Activated CD4-positive, alpha-beta T cell treated with anti-CD3 and anti-CD28 coated beads for 24 hours (primary cell): ENCODE measurements around the gene LRTM2.

Source experiments
- DNase-seq, 2 donors: peaks; one replicate each; pipeline ENCODE4 v3.0.0-alpha.2; 2020; ENCODE audit warnings: low read depth in 2 of 2

Gene LRTM2

DNA sequence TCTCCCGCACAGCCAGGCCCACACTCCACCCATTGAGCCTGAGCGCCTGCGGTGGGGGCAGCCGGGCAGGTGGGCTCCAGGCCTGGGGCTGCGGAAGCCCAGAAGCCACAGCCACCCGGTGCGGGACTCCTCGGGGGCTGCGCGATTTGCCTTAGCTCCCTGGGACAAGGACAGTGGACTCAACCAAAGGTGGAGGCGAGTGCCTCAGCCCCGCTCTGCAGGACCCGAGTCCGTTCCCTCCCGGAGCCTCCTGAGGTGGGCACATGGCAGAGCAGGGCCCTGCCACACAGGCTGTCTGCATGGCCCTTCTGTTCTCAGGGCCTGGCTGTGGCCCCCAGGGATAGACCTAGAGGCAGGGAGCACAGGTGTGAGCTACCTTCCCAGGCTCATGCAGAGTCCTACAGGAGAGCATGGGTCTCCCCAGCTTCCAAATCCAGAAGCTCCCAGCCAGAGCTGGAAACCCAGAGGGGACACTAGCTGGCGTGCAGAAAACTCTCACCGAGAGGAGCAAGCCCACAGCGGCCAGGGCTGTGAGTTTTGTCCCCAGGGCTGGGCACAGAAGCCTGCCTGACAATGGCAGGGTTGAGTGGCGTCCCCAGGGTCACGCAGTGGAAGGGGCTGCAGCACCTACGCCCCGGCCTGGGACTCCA is 22.2 kb upstream of the LRTM2 start:
- no peak for DNase-seq

DNA sequence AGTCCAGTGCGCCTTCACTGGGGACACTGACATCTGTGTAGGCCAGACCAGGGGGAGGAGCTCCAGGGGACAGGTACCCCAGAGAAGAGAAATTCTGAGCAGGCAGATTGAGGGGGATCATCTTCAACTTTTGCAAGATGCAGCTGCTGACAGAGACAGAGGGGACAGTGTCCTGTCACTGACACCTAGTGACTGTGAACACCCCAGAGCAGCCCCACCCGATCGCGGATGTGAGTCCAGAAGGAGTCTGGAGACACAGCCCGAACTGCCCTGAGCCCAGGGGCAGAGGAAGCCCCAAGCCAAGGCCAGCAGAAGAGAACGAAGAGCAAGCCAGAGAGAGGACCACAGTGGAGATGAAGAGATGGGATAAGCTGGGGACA is 21.7 kb upstream of the LRTM2 start:
- DNase-seq, result no peak

DNA sequence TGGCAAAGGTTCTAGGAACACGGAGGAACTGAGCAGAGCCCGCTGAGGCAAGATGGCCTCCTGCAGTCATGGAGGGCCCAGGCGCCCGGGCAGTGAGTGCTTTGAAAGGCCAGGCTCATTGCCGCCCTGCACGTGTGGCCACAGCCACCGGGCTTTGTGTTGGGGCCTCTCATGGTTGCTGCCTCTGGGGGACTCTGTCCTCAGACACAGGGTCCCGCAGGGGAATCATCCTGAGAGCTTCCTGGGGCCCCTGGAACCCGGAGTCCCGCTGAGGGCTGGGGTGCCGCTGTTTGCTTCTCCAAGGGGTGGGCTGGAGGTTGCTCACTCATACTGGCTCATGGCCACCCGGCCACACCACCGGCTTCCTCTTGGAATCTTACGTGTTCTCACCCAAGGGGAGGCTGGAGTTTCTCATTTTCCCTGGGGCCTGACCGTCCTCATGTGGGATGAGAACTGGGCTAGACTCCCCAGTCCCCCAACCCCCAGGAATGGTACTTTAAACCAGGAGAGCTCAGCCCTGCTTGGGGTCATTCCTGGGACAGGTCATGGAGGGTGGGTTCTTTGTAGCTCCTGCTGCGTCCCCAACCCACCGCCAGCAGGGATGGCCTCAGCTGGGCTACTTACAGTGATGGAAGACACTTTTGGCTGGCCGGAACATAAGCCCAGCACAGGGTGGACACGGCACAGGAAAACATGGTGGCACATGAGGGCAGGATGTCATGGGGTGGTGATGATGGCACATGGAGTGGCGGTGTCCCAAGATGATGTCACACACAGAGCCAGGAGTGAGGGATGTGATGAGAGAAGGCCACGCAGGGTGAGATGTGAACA is 21.1 kb upstream of the LRTM2 start:
- no peak for DNase-seq

DNA sequence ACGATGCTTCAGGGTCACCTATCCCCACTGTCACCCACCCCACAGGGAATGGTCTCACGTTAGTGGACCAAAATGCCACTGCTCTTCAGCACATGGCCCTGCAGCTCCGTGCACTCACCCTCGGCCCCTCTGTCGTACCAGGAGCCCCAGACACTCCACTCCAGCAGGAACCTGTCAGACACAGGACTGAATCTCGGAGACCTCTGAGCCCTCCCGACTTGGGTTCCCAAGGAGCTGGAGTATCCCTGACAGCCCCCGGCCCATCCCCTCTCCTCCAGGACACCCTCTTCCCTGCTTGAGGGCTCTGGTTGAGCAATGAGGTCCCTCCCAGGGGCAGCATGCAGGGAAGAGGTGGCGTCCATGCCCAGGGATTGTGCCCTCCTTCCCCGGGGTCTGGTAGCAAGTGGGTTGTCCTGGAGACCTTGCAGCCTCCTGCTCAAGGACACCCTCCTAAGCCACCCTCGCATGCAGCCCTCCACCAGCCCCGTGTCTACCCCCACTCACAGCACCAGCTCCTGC is 20.4 kb upstream of the LRTM2 start:
- no peak for DNase-seq

DNA sequence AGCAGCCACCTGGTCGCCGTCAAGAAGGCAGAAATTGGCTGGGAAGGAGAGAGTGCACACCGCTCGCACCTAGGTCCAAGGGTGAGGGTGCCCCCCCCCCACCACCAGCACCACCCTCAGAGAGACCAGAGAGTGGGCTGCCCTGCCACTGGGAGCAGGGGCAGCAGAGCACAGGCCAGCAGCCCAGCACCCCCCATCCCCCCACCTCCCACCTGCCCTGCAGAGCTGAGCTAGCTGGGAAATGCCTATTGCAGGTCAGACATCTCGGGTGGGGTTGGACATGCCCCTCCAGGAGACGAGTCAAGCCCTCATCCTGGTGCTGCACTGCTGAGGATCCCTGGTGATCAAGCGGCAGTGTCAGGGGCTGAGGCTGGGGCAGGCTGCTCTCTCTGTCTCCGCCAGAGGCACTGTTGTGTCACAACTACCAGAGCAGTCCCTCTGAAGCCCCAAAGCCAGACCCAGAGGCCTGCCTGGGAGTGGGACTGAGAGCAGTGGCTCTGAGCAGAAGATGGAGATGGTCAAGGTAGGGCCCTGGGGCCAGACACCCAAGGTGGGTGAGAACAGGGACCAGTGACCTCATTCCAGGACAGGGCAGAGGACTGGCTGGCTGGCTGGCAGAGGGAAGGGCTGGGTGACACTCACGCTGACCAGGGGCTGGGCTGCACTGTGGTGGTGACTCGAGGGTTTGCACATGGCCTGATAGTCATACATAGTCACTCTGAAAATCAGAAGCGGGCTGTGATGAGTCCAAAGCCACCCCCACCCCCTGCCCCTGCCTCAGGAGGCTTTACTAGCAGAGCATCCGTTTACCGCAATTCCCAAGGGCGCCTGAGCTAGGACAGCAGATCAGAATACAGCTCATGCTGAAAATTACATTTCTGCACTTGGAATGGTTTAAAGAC is 19.7 kb upstream of the LRTM2 start:
- DNase-seq, result no peak

DNA sequence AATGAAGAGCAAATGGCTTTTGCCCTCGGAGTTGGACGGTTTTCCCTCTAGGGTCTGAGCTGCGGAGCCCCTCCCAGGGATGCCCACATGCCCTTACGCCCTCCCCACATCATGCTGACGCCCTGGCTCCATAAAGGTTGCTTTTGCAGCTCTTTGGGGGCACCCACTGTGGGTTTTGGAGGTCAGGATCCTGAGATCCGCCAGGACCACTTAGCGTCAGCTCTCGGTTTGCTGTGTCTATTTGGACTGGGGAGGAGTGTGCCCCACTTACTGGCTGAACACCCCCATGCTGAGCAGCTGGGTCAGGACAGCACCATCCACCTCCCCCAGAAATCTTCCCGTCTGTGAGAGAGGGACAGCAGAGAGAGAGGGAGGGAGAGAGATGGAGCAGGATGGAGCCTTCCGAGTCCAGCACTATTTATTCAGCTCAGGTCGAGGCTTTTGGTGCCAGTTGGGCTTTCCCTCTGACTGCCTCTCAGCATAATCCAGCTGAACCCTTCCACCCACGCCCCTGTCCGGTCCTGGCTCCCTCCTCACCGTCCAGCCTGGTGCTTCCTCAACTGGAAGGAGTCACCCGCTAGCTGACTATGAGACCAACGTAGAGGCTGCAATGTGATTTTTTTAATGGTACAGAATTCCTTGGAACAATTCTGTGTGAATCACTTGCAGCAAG is 18.9 kb upstream of the LRTM2 start:
- no peak for DNase-seq

DNA sequence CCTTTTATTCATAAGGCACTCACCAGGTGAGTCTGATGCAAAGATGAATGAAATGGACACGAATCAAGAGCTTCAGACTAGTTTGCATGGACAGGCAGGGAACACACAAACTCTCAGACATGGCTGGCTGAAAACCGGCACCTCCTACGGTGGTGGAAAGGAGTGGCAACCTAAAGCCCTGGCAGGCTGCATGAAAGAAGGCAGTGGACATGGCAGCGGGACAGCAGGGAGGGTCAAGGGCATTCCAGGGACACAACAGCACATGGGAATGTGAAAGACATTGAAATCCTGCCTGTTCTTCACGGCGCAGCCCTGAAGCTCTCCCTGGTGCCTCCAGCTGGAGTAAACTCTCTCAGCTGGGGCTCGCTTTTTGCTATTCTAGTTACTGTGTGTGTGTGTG is 16.6 kb upstream of the LRTM2 start:
- no peak for DNase-seq

DNA sequence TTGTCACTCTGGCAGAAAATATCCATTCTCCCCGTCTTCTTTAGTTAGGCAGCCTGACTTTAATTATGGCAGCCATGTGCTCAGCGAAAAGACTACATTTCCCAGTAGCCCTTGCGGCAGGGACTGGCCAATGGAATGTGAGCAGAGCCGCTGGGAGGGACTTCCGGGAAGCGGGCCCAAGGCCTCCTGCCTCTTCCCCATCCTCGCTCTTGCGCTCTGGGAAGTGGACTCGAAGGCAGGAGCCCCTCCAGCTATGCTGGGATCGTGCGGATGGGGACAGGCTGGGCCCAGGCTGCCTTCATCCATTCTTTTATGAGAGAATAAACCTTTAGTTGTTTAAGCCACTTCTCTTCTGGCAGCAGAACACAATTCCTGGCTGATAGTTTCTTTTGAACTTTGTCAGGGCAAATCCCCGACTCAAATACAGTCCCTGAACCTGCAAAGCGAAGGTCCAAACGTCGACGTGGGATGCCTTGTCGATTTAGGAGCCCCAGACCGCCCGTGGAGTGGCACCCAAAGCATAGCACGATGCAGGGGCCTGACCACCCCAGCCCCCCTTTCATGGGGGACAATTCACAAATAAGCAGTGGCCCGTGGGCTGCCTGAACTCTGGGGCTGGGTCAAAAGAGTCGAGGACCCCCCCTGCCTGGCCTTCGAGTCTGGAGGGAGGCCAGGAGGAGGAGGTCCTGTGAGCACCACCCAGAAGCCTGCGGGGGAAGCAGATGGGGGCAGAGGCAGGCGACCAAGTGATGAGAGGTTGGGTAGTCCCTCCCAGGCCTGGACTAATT is 15.6 kb upstream of the LRTM2 start:
- DNase-seq, result peak; percentile 81 to 84

DNA sequence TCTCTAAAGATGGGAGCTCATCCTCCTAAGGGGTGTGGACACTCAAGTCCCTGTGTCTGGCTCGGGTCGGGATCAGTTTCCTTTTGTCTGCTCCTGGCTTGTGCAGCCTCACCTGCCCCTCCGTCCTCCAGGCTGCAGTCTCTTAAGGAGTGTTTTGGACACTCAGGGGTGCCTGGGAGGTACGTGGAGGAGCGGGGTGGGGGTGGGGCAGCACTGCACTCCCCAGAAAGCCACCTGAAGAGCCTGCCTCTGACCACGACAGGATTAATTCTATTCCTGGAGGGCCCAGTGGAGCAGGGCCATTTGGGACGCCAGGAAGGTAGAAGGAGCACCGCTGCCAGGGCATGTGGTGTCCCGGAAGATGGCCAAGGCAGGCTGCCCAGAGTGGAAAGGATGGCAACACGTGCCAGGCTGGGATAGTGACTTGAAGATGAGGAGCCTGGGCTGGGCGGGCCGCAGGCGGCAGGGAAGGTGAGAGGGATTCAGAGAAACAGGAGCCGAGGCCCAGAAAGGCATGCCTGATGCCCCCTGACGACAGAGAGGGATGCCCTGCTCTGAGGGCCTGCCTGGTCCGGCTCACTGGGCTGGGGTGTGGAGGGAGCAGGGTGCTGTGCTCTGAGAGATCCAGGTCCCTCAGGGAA is 14.8 kb upstream of the LRTM2 start:
- no peak for DNase-seq

DNA sequence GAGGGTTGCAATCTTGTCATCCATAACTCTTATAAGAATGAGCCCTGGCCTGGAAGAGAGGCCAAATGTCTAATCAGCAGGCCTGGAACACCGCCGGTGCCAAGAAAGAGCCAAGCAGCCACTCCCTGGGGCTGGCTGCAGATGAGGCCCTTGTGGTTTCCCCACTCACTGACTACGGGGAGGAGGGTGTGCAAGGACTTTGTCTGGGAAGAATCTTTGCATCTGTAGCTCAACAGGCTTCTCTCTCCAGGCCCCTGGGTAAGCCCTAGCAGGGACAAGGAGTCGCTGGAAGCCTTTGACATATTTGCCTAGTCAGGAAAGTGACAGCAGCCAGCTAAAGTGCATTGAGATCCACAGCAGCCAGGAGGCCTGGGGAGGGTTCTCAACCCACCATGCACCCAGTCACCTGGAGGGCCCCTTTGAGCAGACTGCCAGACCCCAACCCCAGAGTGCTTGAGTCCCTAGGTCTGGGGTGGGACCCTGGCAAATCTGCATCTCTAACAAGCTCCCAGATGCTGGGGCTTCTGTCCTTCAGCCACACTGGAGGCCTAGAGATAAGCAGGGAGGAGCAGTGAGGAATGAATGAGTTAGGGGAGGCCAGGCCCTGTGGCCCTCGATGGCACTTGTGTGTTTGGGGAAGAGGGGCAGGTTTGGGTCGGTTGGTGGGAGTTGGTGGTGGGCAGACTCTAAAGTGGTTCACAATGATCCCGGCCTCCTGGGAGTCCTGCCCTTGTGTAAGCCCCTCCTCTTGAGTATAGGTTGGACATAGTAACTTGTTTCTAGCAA is 13.9 kb upstream of the LRTM2 start:
- DNase-seq, result no peak

DNA sequence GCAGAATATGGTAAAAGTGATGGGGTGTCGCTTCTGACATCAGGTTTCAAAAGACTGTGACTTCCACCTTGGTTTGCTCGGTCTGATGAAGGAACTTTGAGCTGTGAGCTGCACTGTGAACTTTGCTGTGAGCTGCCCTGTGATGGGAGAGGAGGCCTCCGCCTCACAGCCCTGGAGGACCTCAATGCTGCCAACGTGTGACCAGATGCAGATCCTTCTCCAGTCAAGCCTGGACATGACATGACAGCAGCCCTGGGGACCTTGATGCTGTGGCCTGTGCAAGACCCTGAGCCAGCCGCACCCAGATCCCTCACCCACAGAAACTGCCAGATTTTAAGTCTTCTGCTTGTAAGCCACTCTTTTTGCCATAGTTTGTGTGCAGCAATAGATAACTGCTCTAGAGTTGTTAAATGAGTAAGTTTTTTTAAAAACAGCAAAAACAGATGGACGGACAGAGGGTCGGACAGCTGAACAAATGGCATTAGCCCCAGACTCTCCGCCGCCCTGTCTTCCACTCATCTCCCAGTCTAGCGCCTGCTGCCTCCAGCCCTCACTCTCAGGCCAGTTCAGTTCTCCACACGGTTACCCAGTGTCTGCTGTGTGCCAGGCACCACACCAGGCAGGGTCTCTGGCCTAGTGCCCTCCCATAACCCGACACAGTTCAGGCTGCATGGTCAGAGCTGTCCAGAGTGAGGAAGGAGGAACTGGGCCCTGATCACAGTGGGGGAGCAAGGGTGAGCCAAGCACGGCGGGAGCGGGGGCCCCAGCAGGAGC is 13.1 kb upstream of the LRTM2 start:
- DNase-seq, result no peak

DNA sequence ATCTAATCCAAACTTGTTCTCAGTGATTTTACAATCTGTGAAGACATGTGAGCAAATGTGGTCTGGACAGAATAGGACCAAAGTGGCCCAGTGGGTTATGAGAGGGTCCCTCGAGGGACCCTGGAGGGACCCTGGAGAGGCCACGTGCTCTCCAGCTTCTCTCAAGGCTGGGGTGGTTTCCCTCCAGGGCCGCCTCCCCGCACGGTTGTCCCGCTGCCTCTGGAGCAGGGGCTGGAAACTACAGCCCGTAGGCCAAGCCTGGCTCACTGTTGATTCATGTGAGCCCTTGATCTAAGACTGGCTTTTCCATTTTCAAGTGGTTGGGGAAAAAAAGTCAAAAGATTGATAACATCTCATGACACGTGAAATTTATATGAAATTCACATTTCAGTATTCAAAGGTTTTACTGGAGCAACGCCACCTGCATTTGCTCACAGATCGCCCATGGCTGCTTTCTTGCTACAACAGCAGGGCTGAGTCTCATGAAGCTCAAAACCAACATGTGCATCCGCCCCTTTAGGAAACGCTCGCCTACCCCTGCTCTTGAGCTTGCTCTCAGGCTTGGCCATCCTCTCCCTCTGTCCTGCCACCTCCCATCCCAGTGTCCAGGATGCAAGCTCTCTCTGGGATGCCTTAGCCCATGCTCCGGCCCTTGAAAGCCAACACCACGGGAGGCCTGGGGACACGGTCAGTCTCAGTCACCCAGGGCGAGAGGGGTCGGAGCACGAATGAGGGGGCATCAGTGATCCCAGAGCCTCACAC is 12.1 kb upstream of the LRTM2 start:
- no peak for DNase-seq

DNA sequence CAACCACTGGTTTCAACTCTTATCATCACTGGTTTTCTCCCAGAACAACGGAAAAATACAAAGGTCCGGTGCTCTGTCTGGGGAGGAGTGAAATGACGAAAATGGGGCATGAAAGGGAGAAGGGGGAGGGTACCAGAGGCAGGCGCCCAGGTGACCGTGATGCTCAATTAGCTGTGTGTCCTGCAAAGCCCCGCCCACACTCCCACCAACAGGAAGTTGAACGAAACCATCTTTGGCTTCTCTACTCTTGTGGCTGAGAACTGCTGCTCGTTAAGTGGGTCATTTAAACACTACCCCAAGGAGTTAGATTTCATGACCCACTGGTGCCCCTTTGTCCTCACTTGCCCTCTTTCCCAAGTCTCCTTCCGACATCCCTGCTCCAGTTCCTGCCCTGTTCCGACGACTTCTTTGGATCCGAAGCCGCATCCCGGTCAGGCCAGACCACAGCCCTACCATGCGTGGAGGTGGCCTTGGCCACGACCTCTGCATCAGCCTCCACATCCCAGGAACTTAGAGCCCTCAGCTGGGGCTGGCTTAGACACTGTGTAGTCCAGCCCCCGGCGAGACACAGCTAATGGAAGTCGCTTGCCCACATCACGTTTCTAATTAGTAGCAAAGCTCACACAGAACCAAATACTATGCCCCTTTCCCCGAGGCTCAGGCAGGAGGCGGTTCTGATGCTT is 11.4 kb upstream of the LRTM2 start:
- no peak for DNase-seq

DNA sequence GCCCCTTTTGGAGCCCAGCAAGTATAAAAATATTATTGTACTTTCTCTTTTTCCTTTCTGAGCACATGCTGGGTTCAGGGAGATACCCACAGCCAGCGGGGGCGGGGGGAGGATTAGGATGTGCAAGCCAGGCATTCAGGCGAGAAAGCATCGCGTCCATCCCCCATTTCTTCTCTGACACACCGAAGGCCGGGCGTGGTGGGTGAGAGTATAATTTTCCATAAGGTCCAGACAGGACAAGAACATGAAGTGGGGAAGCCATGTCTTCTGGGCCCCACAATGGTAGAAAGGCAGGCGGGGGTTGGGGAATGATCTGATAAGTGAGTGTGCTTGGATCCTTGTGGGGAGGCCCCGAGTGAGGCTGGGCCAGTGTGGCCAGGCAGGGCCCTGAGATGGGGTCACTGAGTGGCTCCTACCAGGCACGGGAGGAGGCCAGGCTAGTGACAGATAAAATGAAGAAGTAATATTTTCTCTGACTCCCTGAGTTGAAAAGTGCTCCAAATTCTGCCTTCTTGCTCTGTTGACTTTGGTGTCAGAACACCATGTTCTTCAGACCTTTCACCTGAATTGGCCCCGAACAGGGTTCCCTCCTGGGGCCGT is 10.7 kb upstream of the LRTM2 start:
- DNase-seq, result no peak

DNA sequence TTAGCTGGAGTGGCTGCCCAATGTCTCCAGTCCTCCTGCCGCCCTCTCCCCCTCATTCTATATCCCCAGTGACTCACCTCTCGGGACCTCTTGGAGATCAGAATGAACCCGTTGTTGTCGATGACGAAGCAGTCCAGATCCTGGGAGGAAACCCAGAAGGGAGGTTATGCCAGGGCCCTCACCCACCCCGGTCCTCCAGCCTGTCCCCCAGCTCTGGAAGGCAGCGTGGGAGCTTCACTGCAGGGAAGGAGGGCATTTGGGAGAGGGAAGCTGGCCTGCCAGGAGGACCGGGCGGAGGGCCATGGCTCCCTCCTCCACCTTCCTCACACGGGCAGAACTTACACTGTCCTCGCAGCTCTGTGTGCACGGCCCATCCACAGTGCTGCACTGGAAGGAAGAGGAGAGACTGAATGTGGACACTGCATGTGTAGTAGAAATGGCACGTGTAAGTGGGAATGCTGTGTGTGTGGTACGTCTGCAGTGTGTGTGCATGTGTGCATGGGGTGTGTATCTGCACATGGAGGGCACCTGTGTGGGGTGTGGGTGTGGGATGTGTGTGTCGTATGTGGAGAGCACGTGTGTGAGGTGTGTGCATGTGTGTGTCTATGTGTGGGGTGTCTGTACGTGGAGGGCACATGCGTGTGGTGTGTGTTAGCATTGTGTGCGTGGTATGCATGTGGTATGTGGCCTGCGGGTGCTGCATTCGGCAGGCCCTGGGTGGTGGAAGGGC is 10.0 kb upstream of the LRTM2 start:
- no peak for DNase-seq

DNA sequence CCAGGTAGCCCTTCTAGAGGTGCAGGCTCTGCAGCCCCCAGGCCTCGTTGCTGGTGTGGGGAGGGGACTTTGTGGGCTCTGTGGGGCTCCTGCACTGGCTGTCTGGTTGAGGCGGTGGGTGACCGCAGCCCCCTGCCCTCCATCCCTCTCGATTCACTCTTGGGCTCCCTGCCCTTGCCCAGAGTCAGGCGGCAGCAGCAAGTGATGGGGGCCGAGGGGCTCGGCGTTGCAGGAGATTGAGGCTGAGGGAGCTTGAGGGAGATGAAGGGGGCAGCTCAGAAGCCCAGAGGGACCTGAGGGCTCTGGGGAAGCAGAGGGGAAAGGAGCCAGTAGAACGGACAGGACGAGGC is 9.5 kb upstream of the LRTM2 start:
- no peak for DNase-seq
